ENCODE measurements around the gene FADS3.

FADS3 gene

DNA sequence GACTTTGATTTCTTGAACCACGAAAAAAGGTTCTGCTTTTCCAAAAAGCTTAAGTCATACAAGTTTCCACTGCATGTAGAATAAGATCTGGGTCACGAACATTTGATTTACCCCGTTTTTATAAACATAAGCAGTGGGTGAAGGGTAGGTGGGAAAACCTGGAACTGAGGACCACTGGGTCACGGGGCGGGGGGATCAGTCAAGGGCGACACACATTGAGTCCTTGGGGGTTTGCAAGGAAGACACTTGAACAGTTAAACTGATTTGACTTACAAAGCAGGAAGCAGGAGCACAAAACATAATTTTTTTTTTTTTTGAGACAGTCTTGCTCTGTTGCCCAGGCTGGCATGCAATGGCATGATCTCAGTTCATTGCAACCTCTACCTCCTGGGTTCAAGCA is 10.9 kb downstream of the FADS3 start:
- TF ChIP-seq, protein P1, sequence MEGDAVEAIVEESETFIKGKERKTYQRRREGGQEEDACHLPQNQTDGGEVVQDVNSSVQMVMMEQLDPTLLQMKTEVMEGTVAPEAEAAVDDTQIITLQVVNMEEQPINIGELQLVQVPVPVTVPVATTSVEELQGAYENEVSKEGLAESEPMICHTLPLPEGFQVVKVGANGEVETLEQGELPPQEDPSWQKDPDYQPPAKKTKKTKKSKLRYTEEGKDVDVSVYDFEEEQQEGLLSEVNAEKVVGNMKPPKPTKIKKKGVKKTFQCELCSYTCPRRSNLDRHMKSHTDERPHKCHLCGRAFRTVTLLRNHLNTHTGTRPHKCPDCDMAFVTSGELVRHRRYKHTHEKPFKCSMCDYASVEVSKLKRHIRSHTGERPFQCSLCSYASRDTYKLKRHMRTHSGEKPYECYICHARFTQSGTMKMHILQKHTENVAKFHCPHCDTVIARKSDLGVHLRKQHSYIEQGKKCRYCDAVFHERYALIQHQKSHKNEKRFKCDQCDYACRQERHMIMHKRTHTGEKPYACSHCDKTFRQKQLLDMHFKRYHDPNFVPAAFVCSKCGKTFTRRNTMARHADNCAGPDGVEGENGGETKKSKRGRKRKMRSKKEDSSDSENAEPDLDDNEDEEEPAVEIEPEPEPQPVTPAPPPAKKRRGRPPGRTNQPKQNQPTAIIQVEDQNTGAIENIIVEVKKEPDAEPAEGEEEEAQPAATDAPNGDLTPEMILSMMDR (IDR thresholded peaks at IDR 0.05): no peak

DNA sequence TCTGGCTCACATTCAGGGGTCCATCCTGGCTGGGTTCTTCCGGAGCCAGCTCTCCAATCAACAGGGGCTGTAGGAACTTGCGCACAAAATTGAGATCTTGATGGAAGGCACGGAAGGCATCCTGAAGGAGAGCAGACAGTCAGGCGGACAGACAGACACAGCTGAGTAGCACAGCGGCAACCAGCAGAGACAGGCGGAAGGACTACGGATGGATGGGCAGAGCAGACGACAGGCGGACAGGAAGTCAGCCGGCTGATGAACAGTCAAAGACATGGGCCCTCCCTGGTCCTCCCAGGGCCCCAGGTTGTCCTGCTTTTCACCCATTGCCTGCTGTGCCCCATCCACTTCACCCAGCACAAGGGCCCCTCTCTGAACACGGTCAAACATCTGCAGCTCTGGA is 11.3 kb downstream of the FADS3 start:
- TF ChIP-seq, protein P1 (IDR thresholded peaks at IDR 0.05): no peak

DNA sequence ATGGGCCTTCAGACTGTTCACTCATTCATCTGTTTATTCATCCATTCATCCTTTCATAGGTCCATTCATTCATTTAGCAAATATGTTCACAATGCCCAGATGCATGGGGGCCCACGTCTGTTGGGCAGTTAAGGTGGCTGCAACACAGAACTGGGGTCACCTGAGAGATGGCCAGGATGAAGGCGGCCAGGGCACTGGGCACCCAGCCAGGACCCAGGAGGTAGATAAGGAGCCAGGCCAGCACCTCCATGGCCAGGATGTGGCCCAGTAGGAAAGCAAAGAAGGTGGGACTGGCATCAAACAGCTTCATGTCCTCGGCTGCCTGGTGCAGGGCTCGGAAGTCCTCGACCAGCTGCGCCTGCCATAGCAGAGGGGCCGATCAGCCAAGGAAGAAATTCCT is 12.2 kb downstream of the FADS3 start:
- TF ChIP-seq, protein P1 (IDR thresholded peaks at IDR 0.05): no peak

DNA sequence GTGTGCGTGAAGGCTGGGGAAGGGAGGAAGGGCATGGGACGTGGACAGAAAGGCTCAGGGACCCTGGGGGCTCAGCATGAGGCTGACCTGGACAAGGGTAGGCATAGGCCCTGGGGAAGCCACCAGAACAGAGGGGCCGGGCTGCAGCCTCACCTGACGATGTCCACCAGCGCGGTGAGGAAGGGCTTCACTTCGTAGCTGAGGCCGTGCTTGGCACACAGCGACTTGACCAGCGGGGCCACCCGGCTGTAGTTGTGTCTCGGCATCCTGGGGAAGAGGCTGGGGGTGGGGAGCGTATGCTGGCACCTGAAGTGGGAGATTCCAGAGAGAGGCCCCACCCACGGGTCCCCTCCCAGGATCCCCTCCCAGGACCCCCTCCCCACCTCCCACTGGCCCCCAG is 15.6 kb downstream of the FADS3 start:
- TF ChIP-seq, protein P1 (IDR thresholded peaks at IDR 0.05): no peak

DNA sequence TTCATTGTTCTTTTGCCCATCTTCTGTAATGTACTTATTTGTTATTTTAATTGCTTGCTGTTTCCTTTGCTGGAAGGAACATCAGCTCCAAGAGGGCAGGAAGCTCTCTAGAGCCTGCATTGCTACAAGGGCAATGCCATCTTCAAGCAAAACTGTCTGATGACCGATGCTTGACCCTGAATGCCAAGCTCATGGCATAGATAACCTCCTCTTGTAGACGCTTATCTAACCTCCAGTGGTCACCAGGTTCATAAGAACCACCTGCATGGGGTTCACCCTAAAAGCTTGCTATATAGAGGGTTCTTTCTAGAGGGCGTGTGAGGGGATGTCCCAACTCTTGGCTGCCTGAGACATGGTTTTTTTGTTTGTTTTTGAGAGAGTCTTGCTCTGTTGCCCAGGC is 16.5 kb downstream of the FADS3 start:
- TF ChIP-seq, protein P1 (IDR thresholded peaks at IDR 0.05): no peak

DNA sequence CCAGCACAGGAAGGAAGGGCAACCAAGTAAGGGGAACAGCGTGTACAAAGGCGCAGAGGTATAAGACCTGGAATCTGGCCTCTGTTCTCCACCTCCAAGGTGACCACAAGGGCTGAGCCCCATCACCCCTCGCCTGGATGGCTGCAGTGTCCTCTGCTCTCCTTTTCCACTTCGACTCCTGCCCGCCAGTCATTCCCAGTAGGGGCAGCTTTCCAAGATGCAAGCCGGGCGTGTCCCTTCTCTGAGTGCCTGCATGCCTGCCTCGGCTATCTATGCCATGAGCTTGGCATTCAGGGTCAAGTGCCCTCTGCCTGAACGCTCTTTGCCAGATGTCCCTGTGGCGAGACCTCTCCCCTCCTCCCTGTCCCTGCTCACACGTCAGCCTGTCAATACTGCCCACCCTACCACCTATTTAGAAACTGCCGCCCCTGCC is 17.0 kb downstream of the FADS3 start:
- TF ChIP-seq, protein P1 (IDR thresholded peaks at IDR 0.05): no peak

DNA sequence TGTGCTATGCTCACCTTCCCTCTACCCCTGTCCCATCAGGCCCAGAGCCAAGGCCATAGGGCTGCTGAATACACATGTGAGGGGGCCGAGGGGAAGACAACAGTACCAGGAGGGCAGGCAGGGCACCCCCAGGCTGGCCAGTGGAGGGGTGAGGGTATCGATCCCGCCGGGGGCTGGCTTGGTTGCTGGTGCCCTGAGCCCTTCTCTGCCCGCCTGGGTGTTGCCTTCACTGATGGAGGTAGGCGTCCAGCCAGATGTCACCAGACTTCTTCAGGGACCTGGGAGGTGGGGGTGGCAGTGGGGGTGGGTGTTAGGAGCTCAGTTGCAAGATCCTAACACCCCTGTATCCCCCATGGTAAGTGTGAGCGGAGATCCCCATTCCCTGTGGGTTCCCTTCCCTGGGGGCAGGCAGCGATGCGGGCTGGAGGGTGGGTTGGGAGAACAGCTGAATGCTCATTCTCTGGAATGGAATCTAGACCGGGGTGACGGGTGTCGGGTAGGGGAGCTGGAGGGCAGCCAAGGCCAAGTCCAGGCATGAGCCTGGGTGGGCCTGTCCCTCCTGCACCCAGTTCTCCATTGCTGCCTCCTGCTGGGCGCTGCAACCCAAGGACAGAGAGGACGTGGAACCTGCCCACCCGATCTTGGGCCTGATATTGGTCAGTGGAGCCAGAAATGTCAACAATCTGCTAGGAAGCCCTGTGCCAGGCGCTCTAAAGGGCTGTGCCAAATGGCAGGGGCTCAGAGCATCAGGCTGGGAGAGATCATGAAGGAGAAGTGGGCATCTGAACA is 17.6 kb downstream of the FADS3 start:
- TF ChIP-seq, protein P1 (IDR thresholded peaks at IDR 0.05): no peak
